ENCODE results near the gene OLA1.

The OLA1 gene

DNA sequence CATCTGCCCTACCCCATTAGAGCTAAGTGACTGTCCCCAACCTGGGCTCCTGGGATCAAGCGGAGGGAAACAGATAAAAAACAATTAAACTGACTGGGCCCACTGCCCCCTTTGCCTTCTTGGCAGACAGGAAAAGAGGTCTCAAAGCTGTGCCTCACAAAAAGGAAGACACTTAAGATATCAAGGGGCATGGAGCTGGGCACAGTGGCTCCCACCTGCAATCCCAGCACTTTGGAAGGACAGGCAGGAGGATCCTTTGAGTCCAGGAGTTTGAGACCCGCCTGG is 208.0 kb downstream of the OLA1 start:
- H3K36me3 ChIP-seq (ENCODE audit: control insufficient read depth, insufficient read depth, low read length), result no peaks in the 10 kb centered on the region
- no peak overlapping the region for H3K9ac ChIP-seq
- H3K27ac ChIP-seq, result no peak overlapping the region
- H3K4me2 ChIP-seq (ENCODE audit: low read length), result no peak overlapping the region
- H3K4me3 ChIP-seq (ENCODE audit: low read depth, low read length), result no peak overlapping the region
- no peak for TF ChIP-seq CTCF (IDR thresholded peaks at IDR 0.05)
- H3K27me3 ChIP-seq (ENCODE audit: control insufficient read depth, insufficient read depth, low read length), result no peaks in the 10 kb centered on the region
- H2AFZ ChIP-seq, result no peak overlapping the region
- H3K4me1 ChIP-seq, result no peaks in the 10 kb centered on the region
- H3K9me3 ChIP-seq (ENCODE audit: control insufficient read depth, low read length), result no peaks in the 10 kb centered on the region
- H3K79me2 ChIP-seq, result no peaks in the 10 kb centered on the region

GRCh38 chr2:174039551-174040416 is 208.5 kb downstream of the OLA1 start:
- H3K27me3 ChIP-seq (ENCODE audit: control insufficient read depth, insufficient read depth, low read length), result no peaks in the 10 kb centered on the region
- H3K9ac ChIP-seq, result no peak overlapping the region
- no peaks in the 10 kb centered on the region for H3K36me3 ChIP-seq (ENCODE audit: control insufficient read depth, insufficient read depth, low read length)
- H3K79me2 ChIP-seq, result no peaks in the 10 kb centered on the region
- H2AFZ ChIP-seq, result peak overlapping the region; percentile 82
- peak; percentile 77 for TF ChIP-seq CTCF (IDR thresholded peaks at IDR 0.05)
- peak overlapping the region; percentile 48 for H3K27ac ChIP-seq
- peak overlapping the region; percentile 48 for H3K4me2 ChIP-seq (ENCODE audit: low read length)
- H3K9me3 ChIP-seq (ENCODE audit: control insufficient read depth, low read length), result no peaks in the 10 kb centered on the region
- H3K4me1 ChIP-seq, result no peaks in the 10 kb centered on the region
- H3K4me3 ChIP-seq (ENCODE audit: low read depth, low read length), result peak overlapping the region; percentile 19

GRCh38 chr2:174038462-174038861 is 209.9 kb downstream of the OLA1 start:
- H3K79me2 ChIP-seq, result no peaks in the 10 kb centered on the region
- TF ChIP-seq CTCF (IDR thresholded peaks at IDR 0.05), result no peak

DNA sequence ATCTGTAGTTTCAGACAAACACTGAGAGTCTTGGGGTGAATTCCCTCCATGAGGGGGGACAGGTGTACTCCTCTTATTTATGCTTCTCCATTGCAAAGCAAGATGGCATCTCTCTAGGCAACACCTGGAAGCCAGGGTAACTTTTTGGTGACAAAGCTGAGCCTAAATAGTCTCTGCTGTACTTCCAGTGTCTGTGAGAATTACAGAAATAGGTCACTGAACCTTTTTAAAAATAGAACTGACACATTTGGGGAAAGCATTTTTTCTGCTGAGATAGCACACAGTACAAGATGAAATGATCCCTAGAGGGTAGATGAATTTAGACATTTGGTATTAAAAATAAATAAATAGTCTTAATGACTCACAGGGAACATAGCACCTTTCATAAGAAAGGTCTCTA is 211.5 kb downstream of the OLA1 start:
- H2AFZ ChIP-seq, result no peak overlapping the region
- no peak overlapping the region for H3K9ac ChIP-seq
- no peak overlapping the region for H3K4me3 ChIP-seq (ENCODE audit: low read depth, low read length)
- H3K27ac ChIP-seq, result no peak overlapping the region
- TF ChIP-seq CTCF (IDR thresholded peaks at IDR 0.05), result no peak
- H3K4me1 ChIP-seq, result no peaks in the 10 kb centered on the region
- no peaks in the 10 kb centered on the region for H3K79me2 ChIP-seq
- H3K4me2 ChIP-seq (ENCODE audit: low read length), result no peak overlapping the region
- H3K9me3 ChIP-seq (ENCODE audit: control insufficient read depth, low read length), result no peaks in the 10 kb centered on the region
- no peaks in the 10 kb centered on the region for H3K36me3 ChIP-seq (ENCODE audit: control insufficient read depth, insufficient read depth, low read length)
- no peaks in the 10 kb centered on the region for H3K27me3 ChIP-seq (ENCODE audit: control insufficient read depth, insufficient read depth, low read length)

More at GRCh38 chr2:174038462-174038861, 209.9 kb downstream of the OLA1 start:
- H3K9me3 ChIP-seq (ENCODE audit: control insufficient read depth, low read length), result no peaks in the 10 kb centered on the region
- H2AFZ ChIP-seq, result no peak overlapping the region
- no peaks in the 10 kb centered on the region for H3K36me3 ChIP-seq (ENCODE audit: control insufficient read depth, insufficient read depth, low read length)
- H3K4me2 ChIP-seq (ENCODE audit: low read length), result no peak overlapping the region
- no peaks in the 10 kb centered on the region for H3K4me1 ChIP-seq
- H3K4me3 ChIP-seq (ENCODE audit: low read depth, low read length), result no peak overlapping the region
- no peaks in the 10 kb centered on the region for H3K27me3 ChIP-seq (ENCODE audit: control insufficient read depth, insufficient read depth, low read length)
- H3K9ac ChIP-seq, result no peak overlapping the region
- no peak overlapping the region for H3K27ac ChIP-seq

Measured in parathyroid adenoma (tissue), 2 donors.